Skeletal muscle satellite cell (primary cell): ENCODE results near the gene TNIP2. TPM values are rescaled to one million over a fixed set of nuclear protein-coding genes. Genes with fewer than 3 reads are reported as not detected.

Experiments used
- H3K27me3 ChIP-seq: 2 replicates; pipeline ENCODE4 v1.7.0; 2013; ENCODE audit warnings: low read length; ENCODE audit not compliant: control insufficient read depth, insufficient read depth
- H3K36me3 ChIP-seq: 2 replicates; pipeline ENCODE4 v1.7.0; 2013; ENCODE audit warnings: mild to moderate bottlenecking, control low read depth, low read length; ENCODE audit not compliant: insufficient read depth
- H3K4me1 ChIP-seq: 2 replicates; pipeline ENCODE4 v1.7.0; 2013; ENCODE audit warnings: low read length; ENCODE audit not compliant: control insufficient read depth, insufficient read depth
- H3K4me2 ChIP-seq: 2 replicates; pipeline ENCODE4 v1.7.0; 2013; ENCODE audit warnings: mild to moderate bottlenecking, low read length
- H3K4me3 ChIP-seq: 2 replicates; pipeline ENCODE4 v1.7.0; 2013; ENCODE audit warnings: low read length
- H3K9ac ChIP-seq: 2 replicates; pipeline ENCODE4 v1.7.0; 2013; ENCODE audit warnings: mild to moderate bottlenecking, low read depth, low read length, moderate library complexity
- H3K9me3 ChIP-seq: replicated peaks from 2 replicates; pipeline ENCODE4 v1.7.0; 2013; ENCODE audit warnings: mild to moderate bottlenecking, control low read depth, low read length
- total RNA-seq: library from RNA; depleted of rRNA; stranded (reverse); fragments of >200 nt; gene quantifications from 2 replicates; pipeline ENCODE4 v1.2.3, GENCODE V29; 2012; rRNA removed

TNIP2 gene
- total RNA-seq: 37.4 and 41.6 TPM in 2 replicates

GRCh38 chr4:2755821-2756690, at the start of gene TNIP2:
TSS of gene TNIP2 (minus strand) at chr4:2756336. CDS start at chr4:2756289, 47 bp downstream.
- H3K4me1 ChIP-seq: peaks cover 10% of the 10 kb centered on the region
- H3K36me3 ChIP-seq: peaks cover 3% of the 10 kb centered on the region
- H3K27me3 ChIP-seq: no peaks in the 10 kb centered on the region
- peak within 1 kb of the TSS; percentile 93 for H3K4me2 ChIP-seq
- peak within 1 kb of the TSS; percentile 99 for H3K4me3 ChIP-seq
- peak within 1 kb of the TSS; percentile 90 for H3K9ac ChIP-seq
- no peaks in the 10 kb centered on the region for H3K9me3 ChIP-seq

GRCh38 chr4:2804973-2805501, 48.9 kb upstream of the TNIP2 start:
- Histone ChIP-seq H3K4me2 (no peak overlapping the region), H3K27me3 (no peaks in the 10 kb centered on the region), H3K36me3 (peaks cover 5% of the 10 kb centered on the region), H3K9ac (no peak overlapping the region), H3K4me1 (peaks cover 21% of the 10 kb centered on the region), H3K4me3 (no peak overlapping the region), H3K9me3 (no peaks in the 10 kb centered on the region)

GRCh38 chr4:2804449-2804972, 48.4 kb upstream of the TNIP2 start:
- Histone ChIP-seq H3K27me3 (no peaks in the 10 kb centered on the region), H3K9me3 (no peaks in the 10 kb centered on the region), H3K36me3 (peaks cover 5% of the 10 kb centered on the region), H3K4me1 (peaks cover 21% of the 10 kb centered on the region), H3K4me2 (no peak overlapping the region), H3K4me3 (no peak overlapping the region), H3K9ac (no peak overlapping the region)

GRCh38 chr4:2803624-2804448, 47.7 kb upstream of the TNIP2 start:
- Histone ChIP-seq H3K9me3 (no peaks in the 10 kb centered on the region), H3K9ac (no peak overlapping the region), H3K27me3 (no peaks in the 10 kb centered on the region), H3K4me1 (peaks cover 27% of the 10 kb centered on the region), H3K4me3 (no peak overlapping the region), H3K4me2 (no peak overlapping the region), H3K36me3 (peaks cover 5% of the 10 kb centered on the region)

- no peak overlapping the region for H3K9ac ChIP-seq
Observed at GRCh38 chr4:2802618-2803531, 46.7 kb upstream of the TNIP2 start.

GRCh38 chr4:2800691-2801596, 44.8 kb upstream of the TNIP2 start:
- H3K4me3 ChIP-seq: no peak overlapping the region
- H3K9ac ChIP-seq: peak overlapping the region; percentile 34
- peak overlapping the region; percentile 54 for H3K4me2 ChIP-seq
- H3K27me3 ChIP-seq: no peaks in the 10 kb centered on the region
- peaks cover 5% of the 10 kb centered on the region for H3K36me3 ChIP-seq
- no peaks in the 10 kb centered on the region for H3K9me3 ChIP-seq
- peaks cover 46% of the 10 kb centered on the region for H3K4me1 ChIP-seq

More at GRCh38 chr4:2802618-2803531, 46.7 kb upstream of the TNIP2 start:
- Histone ChIP-seq H3K4me3 (no peak overlapping the region), H3K4me1 (peaks cover 36% of the 10 kb centered on the region), H3K9me3 (no peaks in the 10 kb centered on the region), H3K27me3 (no peaks in the 10 kb centered on the region), H3K4me2 (no peak overlapping the region), H3K36me3 (peaks cover 5% of the 10 kb centered on the region)

- H3K36me3 ChIP-seq: peaks cover 5% of the 10 kb centered on the region
- peaks cover 54% of the 10 kb centered on the region for H3K4me1 ChIP-seq
- no peaks in the 10 kb centered on the region for H3K27me3 ChIP-seq
- no peak overlapping the region for H3K4me3 ChIP-seq
- H3K4me2 ChIP-seq: no peak overlapping the region
- H3K9ac ChIP-seq: no peak overlapping the region
- H3K9me3 ChIP-seq: no peaks in the 10 kb centered on the region
Observed at GRCh38 chr4:2799971-2800690, 44.0 kb upstream of the TNIP2 start.

GRCh38 chr4:2799224-2799911, 43.2 kb upstream of the TNIP2 start:
- H3K4me3 ChIP-seq: no peak overlapping the region

More at GRCh38 chr4:2799224-2799911, 43.2 kb upstream of the TNIP2 start:
- H3K36me3 ChIP-seq: peaks cover 5% of the 10 kb centered on the region
- peaks cover 62% of the 10 kb centered on the region for H3K4me1 ChIP-seq
- no peak overlapping the region for H3K9ac ChIP-seq
- no peaks in the 10 kb centered on the region for H3K27me3 ChIP-seq
- H3K9me3 ChIP-seq: no peaks in the 10 kb centered on the region
- no peak overlapping the region for H3K4me2 ChIP-seq
